Ramos (cell line): ENCODE results near the gene ST8SIA2.

Experiments used
- in situ Hi-C: fragments of 300-500 bp; cut with MboI; formaldehyde crosslinking; loops from one replicate; pipeline ENCODE4 v1.14.3; 2022; ENCODE audit warnings: low sequenced_read_pairs; ENCODE audit not compliant: unreplicated experiment

ST8SIA2 gene

GRCh38 chr15:92429378-92430068 lies 35.8 kb downstream of the ST8SIA2 start:
- in situ Hi-C loops: no loop called here

GRCh38 chr15:92430069-92430440 lies 36.4 kb downstream of the ST8SIA2 start:
- in situ Hi-C loops: no loop called here

- in situ Hi-C loops: no loop called here
Observed at GRCh38 chr15:92435145-92435544, 41.5 kb downstream of the ST8SIA2 start.

- in situ Hi-C loops: no loop called here
Observed at GRCh38 chr15:92438471-92438870, 44.8 kb downstream of the ST8SIA2 start.

GRCh38 chr15:92443381-92443780 lies 49.7 kb downstream of the ST8SIA2 start:
- in situ Hi-C loops: no loop called here

GRCh38 chr15:92444631-92445030 lies 51.0 kb downstream of the ST8SIA2 start:
- in situ Hi-C loops: no loop called here

GRCh38 chr15:92448370-92448769 lies 54.7 kb downstream of the ST8SIA2 start:
- in situ Hi-C loops: no loop called here

- in situ Hi-C loops: no loop called here
Observed at GRCh38 chr15:92449476-92449875, 55.8 kb downstream of the ST8SIA2 start.

GRCh38 chr15:92451225-92451825 lies 57.6 kb downstream of the ST8SIA2 start:
- in situ Hi-C loops: no loop called here

- in situ Hi-C loops: no loop called here
Observed at GRCh38 chr15:92452143-92452542, 58.5 kb downstream of the ST8SIA2 start.

GRCh38 chr15:92453607-92454006 lies 59.9 kb downstream of the ST8SIA2 start:
- in situ Hi-C loops: no loop called here

GRCh38 chr15:92454555-92455105 lies 60.9 kb downstream of the ST8SIA2 start:
- in situ Hi-C loops: no loop called here

- in situ Hi-C loops: no loop called here
Observed at GRCh38 chr15:92455271-92455670, 61.6 kb downstream of the ST8SIA2 start.

- in situ Hi-C loops: no loop called here
Observed at GRCh38 chr15:92457471-92458041, 63.9 kb downstream of the ST8SIA2 start.

GRCh38 chr15:92460023-92460422 lies 66.3 kb downstream of the ST8SIA2 start:
- in situ Hi-C loops: no loop called here

GRCh38 chr15:92462424-92463125 lies 68.9 kb downstream of the ST8SIA2 start:
- in situ Hi-C loops: no loop called here

GRCh38 chr15:92463352-92463751 lies 69.7 kb downstream of the ST8SIA2 start:
- in situ Hi-C loops: no loop called here

- in situ Hi-C loops: no loop called here
Observed at GRCh38 chr15:92463826-92464225, 70.1 kb downstream of the ST8SIA2 start.

- in situ Hi-C loops: no loop called here
Observed at GRCh38 chr15:92466834-92467233, 73.2 kb downstream of the ST8SIA2 start.

GRCh38 chr15:92467245-92467644 lies 73.6 kb downstream of the ST8SIA2 start:
- in situ Hi-C loops: no loop called here

GRCh38 chr15:92468991-92469390 lies 75.3 kb downstream of the ST8SIA2 start:
- in situ Hi-C loops: no loop called here
